ENCODE data around the gene COX7C.

Gene COX7C

DNA sequence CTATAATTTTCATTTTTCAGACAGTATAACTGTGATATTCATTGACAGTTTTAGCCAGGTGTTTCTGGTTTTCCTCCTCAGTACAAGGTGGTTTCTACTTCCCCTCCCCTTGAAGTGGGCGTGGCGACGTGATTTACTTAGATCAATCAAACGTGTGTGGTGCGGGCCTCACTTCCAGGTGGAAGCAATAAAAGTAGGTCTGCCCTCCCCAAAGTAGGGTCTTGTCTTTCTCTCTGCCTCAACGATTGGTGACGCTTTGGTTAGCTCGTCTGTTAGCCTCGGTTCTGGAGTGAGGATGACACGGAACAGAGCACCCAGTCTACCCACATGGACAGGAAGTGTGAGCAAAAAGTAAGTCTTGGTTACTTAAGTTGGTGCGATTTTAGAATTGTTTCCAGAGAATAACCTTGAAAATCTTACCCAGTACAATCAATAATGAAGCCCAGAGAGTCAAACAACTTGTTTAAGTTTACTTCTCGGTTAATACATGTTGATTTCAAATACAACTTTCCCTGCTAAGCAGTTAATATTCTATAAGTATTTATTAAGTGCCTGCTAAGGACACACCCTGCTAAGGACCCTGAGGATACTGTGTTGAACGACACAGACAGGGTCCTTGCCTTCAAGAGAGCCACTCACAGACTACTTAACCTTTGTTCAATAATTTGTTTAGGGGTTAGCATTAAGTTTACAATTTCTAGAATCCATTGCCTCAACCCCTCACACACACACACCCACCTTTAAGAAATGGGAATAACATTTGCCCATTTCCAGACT is 48.4 kb downstream of the COX7C start:
- no peak for DNase-seq

DNA sequence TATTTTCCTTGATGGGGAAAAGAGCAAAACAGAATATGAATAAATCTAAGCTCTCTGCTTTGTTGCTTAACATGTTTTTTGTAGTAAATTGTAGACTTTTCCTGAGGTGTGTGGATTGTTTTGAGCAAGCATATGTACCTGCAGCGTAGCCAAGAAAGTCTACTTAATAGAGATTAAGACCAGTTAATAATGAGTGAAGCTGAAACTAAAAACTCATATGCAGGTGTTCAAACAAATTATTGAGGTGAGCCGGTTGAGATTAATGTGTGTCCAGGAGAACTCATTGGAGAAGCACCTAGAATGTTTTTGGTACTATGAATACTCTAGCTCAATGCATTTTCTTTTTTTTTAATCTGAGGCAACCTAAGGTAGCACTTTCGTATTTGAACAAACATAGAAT is 49.2 kb downstream of the COX7C start:
- DNase-seq: no peak

Data from NCI-H774 (cell line).